DMS 273 (cell line): ENCODE results near the gene SCN4B.

Source experiments
- DNase-seq: peaks from one replicate; lab custom pipeline; 2025; ENCODE audit not compliant: unreplicated experiment; lab: John Stamatoyannopoulos, UW

Gene SCN4B

GRCh38 chr11:118135051-118135795 is 17.4 kb downstream of the SCN4B start:
- no peak for DNase-seq

GRCh38 chr11:118133816-118134215 is 18.8 kb downstream of the SCN4B start:
- no peak for DNase-seq

- no peak for DNase-seq
Measured at GRCh38 chr11:118132385-118133151, 20.1 kb downstream of the SCN4B start.

- DNase-seq, result no peak
Measured at GRCh38 chr11:118129471-118130172, 23.0 kb downstream of the SCN4B start.

GRCh38 chr11:118128721-118129470 is 23.7 kb downstream of the SCN4B start:
- DNase-seq, result no peak

GRCh38 chr11:118128310-118128709 is 24.3 kb downstream of the SCN4B start:
- no peak for DNase-seq

GRCh38 chr11:118126082-118126838 is 26.4 kb downstream of the SCN4B start:
- peak; percentile 23 for DNase-seq

- DNase-seq, result peak; percentile 23
Measured at GRCh38 chr11:118124929-118125535, 27.6 kb downstream of the SCN4B start.

GRCh38 chr11:118120793-118121192 is 31.8 kb downstream of the SCN4B start:
- DNase-seq, result no peak

GRCh38 chr11:118117790-118118601 is 34.6 kb downstream of the SCN4B start:
- DNase-seq, result no peak

- DNase-seq, result no peak
Measured at GRCh38 chr11:118115048-118115447, 37.6 kb downstream of the SCN4B start.

- DNase-seq, result no peak
Measured at GRCh38 chr11:118114266-118114665, 38.4 kb downstream of the SCN4B start.

- no peak for DNase-seq
Measured at GRCh38 chr11:118112711-118113430, 39.8 kb downstream of the SCN4B start.

GRCh38 chr11:118111744-118112035 is 40.9 kb downstream of the SCN4B start:
- no peak for DNase-seq

- peak; percentile 12 for DNase-seq
Measured at GRCh38 chr11:118111019-118111743, 41.4 kb downstream of the SCN4B start.

- DNase-seq, result no peak
Measured at GRCh38 chr11:118109231-118109630, 43.4 kb downstream of the SCN4B start.

GRCh38 chr11:118108513-118108912 is 44.1 kb downstream of the SCN4B start:
- DNase-seq, result no peak

GRCh38 chr11:118106789-118107335 is 45.8 kb downstream of the SCN4B start:
- no peak for DNase-seq
